GM19328 (cell line): ENCODE measurements around the gene FOXN1.
A peak's percentile ranks its signal among the peaks of the same experiment; 100 is the strongest.

Source experiments
- ATAC-seq: cut with Tn5 transposase; IDR thresholded peaks from one replicate; pipeline ENCODE4 v1.9.1; 2021; ENCODE audit warnings: mild to moderate bottlenecking, moderate library complexity; ENCODE audit not compliant: unreplicated experiment

Gene FOXN1

GRCh38 chr17:28477928-28478327, 28.2 kb upstream of the FOXN1 start:
- no peak for ATAC-seq

GRCh38 chr17:28478712-28479615, 27.2 kb upstream of the FOXN1 start:
- ATAC-seq, result no peak

GRCh38 chr17:28480278-28480677, 25.9 kb upstream of the FOXN1 start:
- ATAC-seq, result no peak

- ATAC-seq, result no peak
These were observed 25.2 kb upstream of the FOXN1 start for GRCh38 chr17:28480799-28481571.

- no peak for ATAC-seq
These were observed 23.5 kb upstream of the FOXN1 start for GRCh38 chr17:28482551-28483199.

- ATAC-seq, result peak; percentile 64
These were observed 21.9 kb upstream of the FOXN1 start for GRCh38 chr17:28484296-28484695.

GRCh38 chr17:28485049-28485448, 21.1 kb upstream of the FOXN1 start:
- no peak for ATAC-seq

- no peak for ATAC-seq
These were observed 18.1 kb upstream of the FOXN1 start for GRCh38 chr17:28487881-28488532.

- no peak for ATAC-seq
These were observed 17.4 kb upstream of the FOXN1 start for GRCh38 chr17:28488533-28489276.

- no peak for ATAC-seq
These were observed 14.9 kb upstream of the FOXN1 start for GRCh38 chr17:28491286-28491685.

GRCh38 chr17:28491860-28492259, 14.3 kb upstream of the FOXN1 start:
- ATAC-seq, result no peak

GRCh38 chr17:28492352-28493310, 13.5 kb upstream of the FOXN1 start:
- no peak for ATAC-seq

- ATAC-seq, result no peak
These were observed 12.7 kb upstream of the FOXN1 start for GRCh38 chr17:28493460-28493859.

GRCh38 chr17:28494445-28495188, 11.5 kb upstream of the FOXN1 start:
- ATAC-seq, result no peak

GRCh38 chr17:28495635-28496034, 10.5 kb upstream of the FOXN1 start:
- no peak for ATAC-seq

GRCh38 chr17:28497931-28498330, 8.2 kb upstream of the FOXN1 start:
- no peak for ATAC-seq

GRCh38 chr17:28498652-28499363, 7.3 kb upstream of the FOXN1 start:
- ATAC-seq, result no peak

GRCh38 chr17:28499364-28499664, 6.8 kb upstream of the FOXN1 start:
- ATAC-seq, result no peak
